Activated naive CD4-positive, alpha-beta T cell treated with anti-CD3 and anti-CD28 coated beads, Interleukin-2, amount 50 U/mL, for 72 hours (primary cell): ENCODE measurements around the gene PNO1. TPM values are rescaled to one million over a fixed set of nuclear protein-coding genes. Genes with fewer than 3 reads are reported as not detected.
A peak's percentile ranks its signal among the peaks of the same experiment; 100 is the strongest.

Experiments used
- ATAC-seq, 2 donors: fragments of 150-1000 bp; cut with Tn5 transposase; 2 replicates each; pipeline ENCODE4 v1.10.0; 2021; ENCODE audit warnings: mild to moderate bottlenecking in 2 of 2, moderate library complexity in 2 of 2
- DNase-seq, 2 donors: peaks; one replicate each; pipeline ENCODE4 v3.0.0; 2021 to 2022; ENCODE audit warnings: low spot score in 2 of 2
- H3K27ac Mint-ChIP-seq, 2 donors: one replicate each; pipeline ENCODE4 v1.8.0; 2022; ENCODE audit warnings: mild to moderate bottlenecking in 2 of 2, mixed read lengths in 2 of 2
- H3K36me3 Mint-ChIP-seq, 2 donors: one replicate each; pipeline ENCODE4 v1.8.0; 2022; ENCODE audit warnings: mixed read lengths in 2 of 2
- H3K9me3 Mint-ChIP-seq, 2 donors: one replicate each; pipeline ENCODE4 v1.8.0; 2022; ENCODE audit warnings: mixed read lengths in 2 of 2
- total RNA-seq, 2 donors: library from RNA; stranded (reverse); gene quantifications; one replicate each; pipeline ENCODE4 v1.2.3, GENCODE V29; 2022

Gene PNO1
- total RNA-seq, 2 donors from 2014 or later: 15.7 to 17.9 TPM

GRCh38 chr2:68216454-68217310, 59.0 kb downstream of the PNO1 start:
- Mint-ChIP-seq H3K36me3 (peaks cover 5 to 21% of the 10 kb centered on the region in 2 donors), H3K27ac (no peak overlapping the region), H3K9me3 (no peaks in the 10 kb centered on the region)
- DNase-seq (no peak), ATAC-seq (peak in 1 of 2 donors; percentile 61)

- Mint-ChIP-seq H3K9me3 (no peaks in the 10 kb centered on the region), H3K36me3 (peaks cover 0 to 20% of the 10 kb centered on the region in 2 donors), H3K27ac (no peak overlapping the region)
- DNase-seq: no peak
- no peak for ATAC-seq
These were observed 60.0 kb downstream of the PNO1 start for GRCh38 chr2:68217729-68218128.

GRCh38 chr2:68218343-68218901, 60.7 kb downstream of the PNO1 start:
- DNase-seq (no peak), ATAC-seq (no peak)
- no peak overlapping the region for H3K27ac Mint-ChIP-seq
- H3K9me3 Mint-ChIP-seq: no peaks in the 10 kb centered on the region
- H3K36me3 Mint-ChIP-seq: peaks cover 0 to 20% of the 10 kb centered on the region in 2 donors

GRCh38 chr2:68222287-68222686, 64.6 kb downstream of the PNO1 start:
- peak overlapping the region in 1 of 2 donors; percentile 57 for H3K27ac Mint-ChIP-seq
- DNase-seq: no peak
- no peaks in the 10 kb centered on the region for H3K9me3 Mint-ChIP-seq
- no peak for ATAC-seq
- H3K36me3 Mint-ChIP-seq: peaks cover 0 to 14% of the 10 kb centered on the region in 2 donors

- H3K27ac Mint-ChIP-seq: no peak overlapping the region
- H3K9me3 Mint-ChIP-seq: no peaks in the 10 kb centered on the region
- H3K36me3 Mint-ChIP-seq: peaks cover 0 to 14% of the 10 kb centered on the region in 2 donors
- ATAC-seq (no peak), DNase-seq (no peak)
These were observed 65.7 kb downstream of the PNO1 start for GRCh38 chr2:68223419-68223818.

GRCh38 chr2:68225119-68225632, 67.5 kb downstream of the PNO1 start:
- peak overlapping the region in 1 of 2 donors; percentile 53 for H3K27ac Mint-ChIP-seq
- peaks cover 0 to 14% of the 10 kb centered on the region in 2 donors for H3K36me3 Mint-ChIP-seq
- ATAC-seq: peak; percentile 34 to 59
- no peak for DNase-seq
- H3K9me3 Mint-ChIP-seq: no peaks in the 10 kb centered on the region

Other genes starting within 250 kb of the PNO1 start
- gene C1D, start 94.9 kb upstream of the PNO1 start, total RNA-seq: 10 to 100 TPM; 17.4 to 27.9 TPM
- gene PPP3R1, start 94.6 kb downstream of the PNO1 start, total RNA-seq: 10 to 100 TPM; 61.5 to 69.1 TPM
- not detected for gene CNRIP1, start 162.1 kb downstream of the PNO1 start, total RNA-seq
- gene PLEK, start 207.4 kb downstream of the PNO1 start, total RNA-seq: 1 to 10 TPM in 1 of 2 donors, under 1 TPM in 1; 0.88 to 1.4 TPM